Keratinocyte (primary cell): ENCODE results near the gene BBX. TPM values are rescaled to one million over a fixed set of nuclear protein-coding genes. Genes with fewer than 3 reads are reported as not detected.
A peak's percentile ranks its signal among the peaks of the same experiment; 100 is the strongest.

Experiments
- DNase-seq: peaks from one replicate; pipeline ENCODE4 v3.0.0-alpha.2; 2011; ENCODE audit warnings: low read depth, missing footprints, low spot score
- FAIRE-seq: peaks from 2 replicates; lab custom pipeline; 2011; peaks lifted over from hg19 to GRCh38; lab: Jason Lieb, UNC
- H2AFZ ChIP-seq: 2 replicates; pipeline ENCODE4 v1.6.0; 2012; ENCODE audit warnings: low read length, control low read depth, inconsistent platforms; ENCODE audit not compliant: control insufficient read depth
- H3K27ac ChIP-seq: 2 replicates; pipeline ENCODE4 v1.5.1; 2011; ENCODE audit warnings: low read length; ENCODE audit not compliant: control insufficient read depth, insufficient read depth
- H3K27me3 ChIP-seq: 3 replicates; pipeline ENCODE4 v1.6.0; 2011; ENCODE audit warnings: low read length; ENCODE audit not compliant: control insufficient read depth, insufficient read depth; ENCODE audit errors: extremely low read depth
- H3K36me3 ChIP-seq, 2 experiments: 2 replicates in 1 of 2; 3 replicates in 1 of 2; pipeline ENCODE4 v1.5.1; 2011; ENCODE audit warnings: low read length in 2 of 2, mild to moderate bottlenecking in 1 of 2; ENCODE audit not compliant: control insufficient read depth in 2 of 2, insufficient read depth in 2 of 2; ENCODE audit errors: extremely low read depth in 1 of 2
- H3K4me1 ChIP-seq: 3 replicates; pipeline ENCODE4 v1.5.1; 2011; ENCODE audit warnings: low read length; ENCODE audit not compliant: control insufficient read depth, insufficient read depth; ENCODE audit errors: extremely low read depth
- H3K4me2 ChIP-seq: 3 replicates; pipeline ENCODE4 v1.6.0; 2011; ENCODE audit warnings: low read depth, low read length; ENCODE audit not compliant: control insufficient read depth, insufficient read depth; ENCODE audit errors: extremely low read depth
- H3K4me3 ChIP-seq, 3 experiments: fragments of 200-600 bp in 1 of 3; sonication (generic) in 1 of 3; 2 replicates in 2 of 3; 3 replicates in 1 of 3; pipeline ENCODE4 v1.5.1; 2011 to 2016; ENCODE audit warnings: low read length in 3 of 3, mild to moderate bottlenecking in 3 of 3, control low read depth in 2 of 3, inconsistent platforms in 1 of 3, low read depth in 1 of 3, mixed read lengths in 1 of 3, mixed run types in 1 of 3, moderate library complexity in 1 of 3; ENCODE audit not compliant: control insufficient read depth in 2 of 3, insufficient read depth in 2 of 3; ENCODE audit errors: extremely low read depth in 1 of 3
- H3K79me2 ChIP-seq: 2 replicates; pipeline ENCODE4 v1.6.0; 2012; ENCODE audit warnings: low read length; ENCODE audit not compliant: control insufficient read depth, insufficient read depth
- H3K9ac ChIP-seq: 3 replicates; pipeline ENCODE4 v1.6.0; 2011; ENCODE audit warnings: low read length; ENCODE audit not compliant: control insufficient read depth, insufficient read depth; ENCODE audit errors: extremely low read depth
- H3K9me1 ChIP-seq: 3 replicates; pipeline ENCODE4 v1.6.0; 2011; ENCODE audit warnings: low read length; ENCODE audit not compliant: control insufficient read depth, insufficient read depth; ENCODE audit errors: extremely low read depth
- H3K9me3 ChIP-seq: 2 replicates; pipeline ENCODE4 v1.5.1; 2012; ENCODE audit warnings: low read depth, low read length; ENCODE audit not compliant: control insufficient read depth
- H4K20me1 ChIP-seq: 3 replicates; pipeline ENCODE4 v1.6.0; 2011; ENCODE audit warnings: low read length; ENCODE audit not compliant: control insufficient read depth, insufficient read depth; ENCODE audit errors: extremely low read depth
- CTCF ChIP-seq, 3 experiments: IDR thresholded peaks in 1 of 3; conservative IDR thresholded peaks in 1 of 3; optimal IDR thresholded peaks in 1 of 3; 2 replicates in 2 of 3; 3 replicates in 1 of 3; pipeline versions ENCODE3 to v1.5.1; 2011; ENCODE audit warnings: low read length in 3 of 3, mild to moderate bottlenecking in 3 of 3, moderate library complexity in 2 of 3, control low read depth in 1 of 3, inconsistent platforms in 1 of 3; ENCODE audit not compliant: insufficient read depth in 2 of 3; ENCODE audit errors: extremely low read depth in 1 of 3
- EZH2 ChIP-seq: IDR thresholded peaks from one replicate; pipeline ENCODE4 v1.6.1; 2012; ENCODE audit warnings: inconsistent platforms, mild to moderate bottlenecking, low read length, moderate library complexity
- dilution Hi-C: fragments of 300-500 bp; cut with MboI; formaldehyde crosslinking; loops from one replicate; pipeline ENCODE4 v1.7.0; 2020; ENCODE audit warnings: low sequenced_read_pairs; ENCODE audit not compliant: extremely low pct_ligation_motif_present
- polyA plus RNA-seq, 5 experiments: library from polyadenylated mRNA; depleted of rRNA in 3 of 5; stranded (reverse) in 3 of 5; stranded (forward) in 1 of 5; unstranded in 1 of 5; fragments of >200 nt; gene quantifications; 1 replicate in 1 of 5; 2 replicates in 3 of 5; 3 replicates in 1 of 5; pipeline versions ENCODE4 v1.2.1 to v1.2.3, GENCODE V29; 2011 to 2012; ENCODE audit warnings: missing spikeins in 2 of 5, low read depth in 1 of 5, low replicate concordance in 1 of 5

BBX gene
- polyA plus RNA-seq, 1 donor (not counting 4 experiments of a cell fraction or from before 2014, with no cell fraction given), result 43.4 TPM

DNA sequence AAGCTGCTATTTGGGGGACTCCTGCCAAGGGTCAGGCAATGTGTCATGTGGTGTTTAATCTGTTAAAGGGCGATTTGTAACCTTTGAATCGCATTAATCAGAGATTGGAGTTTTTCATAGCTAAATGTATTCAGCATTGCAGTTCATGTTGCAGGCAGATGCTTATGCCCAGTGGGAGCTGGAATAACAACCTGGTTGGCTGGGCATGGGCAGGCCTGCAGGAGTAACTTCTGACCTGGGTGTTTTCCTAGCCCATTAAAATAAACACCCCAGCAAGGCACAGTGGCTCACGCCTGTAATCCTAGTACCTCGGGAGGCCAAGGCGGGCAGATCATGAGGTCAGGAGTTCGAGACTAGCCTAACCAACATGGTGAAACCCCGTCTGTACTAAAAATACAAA is 268.7 kb downstream of the BBX start:
- FAIRE-seq (no peak), DNase-seq (no peak)
- no peak overlapping the region for H2AFZ ChIP-seq
- H3K9me3 ChIP-seq, result no peaks in the 10 kb centered on the region
- no peaks in the 10 kb centered on the region for H3K27me3 ChIP-seq
- H4K20me1 ChIP-seq, result no peaks in the 10 kb centered on the region
- H3K27ac ChIP-seq, result no peak overlapping the region
- dilution Hi-C loops, result no loop called here
- no peak for TF ChIP-seq EZH2
- TF ChIP-seq CTCF (optimal IDR thresholded peaks at IDR 0.05 in 1 of 3, IDR thresholded peaks at IDR 0.05 in 1 of 3, conservative IDR thresholded peaks at IDR 0.05 in 1 of 3; ENCODE audit: extremely low read depth in 1 of 3, insufficient read depth in 2 of 3, low read length in 3 of 3), result no peak
- peaks cover 0 to 1% of the 10 kb centered on the region in 2 experiments for H3K36me3 ChIP-seq
- no peak overlapping the region for H3K9ac ChIP-seq
- no peaks in the 10 kb centered on the region for H3K4me1 ChIP-seq
- no peak overlapping the region for H3K4me3 ChIP-seq
- no peaks in the 10 kb centered on the region for H3K9me1 ChIP-seq
- H3K4me2 ChIP-seq, result no peak overlapping the region
- H3K79me2 ChIP-seq, result no peaks in the 10 kb centered on the region

DNA sequence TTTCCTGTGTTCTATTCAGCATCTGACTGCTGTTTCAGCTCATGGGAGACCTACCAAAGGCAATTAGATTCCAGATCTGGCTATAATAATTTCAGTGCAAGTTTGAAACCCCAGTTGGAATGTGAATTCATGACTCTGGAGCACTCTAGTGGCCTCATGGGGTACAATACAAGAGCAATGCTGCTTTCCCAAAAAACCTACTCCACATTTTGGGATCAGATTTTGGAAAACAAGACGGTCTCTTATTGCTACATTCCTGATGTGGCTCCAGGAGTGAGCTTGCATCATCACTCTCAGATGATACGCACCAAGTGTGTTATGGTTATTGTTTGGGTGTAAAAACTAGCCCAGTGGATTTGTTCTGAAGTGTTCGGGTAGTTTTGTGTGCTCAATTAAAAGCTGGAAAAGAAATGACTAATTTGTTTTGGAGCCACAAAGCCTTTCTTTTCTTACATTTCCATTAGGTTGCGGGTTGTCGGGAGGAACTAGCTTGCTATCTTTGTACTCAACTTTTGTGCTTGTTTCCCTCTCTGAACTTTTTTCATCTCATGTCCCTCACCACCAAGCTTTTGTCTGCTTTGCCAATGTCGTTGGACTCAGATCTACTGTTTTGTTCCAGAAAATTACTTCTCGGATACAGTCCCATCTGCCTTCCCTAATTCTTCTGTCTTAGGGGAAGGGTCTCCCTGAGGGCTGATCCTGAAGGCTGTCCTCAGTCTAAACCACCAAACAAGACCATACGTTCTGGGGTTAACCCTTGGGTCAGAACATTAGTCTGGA is 272.1 kb downstream of the BBX start:
- H3K9me3 ChIP-seq, result no peaks in the 10 kb centered on the region
- no peak overlapping the region for H3K4me3 ChIP-seq
- H3K4me1 ChIP-seq, result peaks cover 14% of the 10 kb centered on the region
- H3K36me3 ChIP-seq, result peaks cover 1 to 3% of the 10 kb centered on the region in 2 experiments
- H3K27ac ChIP-seq, result no peak overlapping the region
- TF ChIP-seq CTCF (optimal IDR thresholded peaks at IDR 0.05 in 1 of 3, IDR thresholded peaks at IDR 0.05 in 1 of 3, conservative IDR thresholded peaks at IDR 0.05 in 1 of 3; ENCODE audit: extremely low read depth in 1 of 3, insufficient read depth in 2 of 3, low read length in 3 of 3) (peak in 1 of 3 experiments; percentile 12), EZH2 (no peak)
- no peaks in the 10 kb centered on the region for H3K9me1 ChIP-seq
- no peaks in the 10 kb centered on the region for H3K79me2 ChIP-seq
- FAIRE-seq (peak; percentile 29), DNase-seq (no peak)
- no peak overlapping the region for H3K4me2 ChIP-seq
- no peak overlapping the region for H2AFZ ChIP-seq
- H4K20me1 ChIP-seq, result no peaks in the 10 kb centered on the region
- dilution Hi-C loops, result no loop called here
- no peaks in the 10 kb centered on the region for H3K27me3 ChIP-seq
- H3K9ac ChIP-seq, result no peak overlapping the region
